Cardiac muscle cell (in vitro differentiated cells and primary cell): ENCODE results near the gene MYRFL. TPM values are rescaled to one million over a fixed set of nuclear protein-coding genes. Genes with fewer than 3 reads are reported as not detected.
A peak's percentile ranks its signal among the peaks of the same experiment; 100 is the strongest.

Experiments used
- DNase-seq, 2 donors: peaks; one replicate each; pipeline versions ENCODE4 v3.0.0 to v3.0.0-alpha.2; 2010 to 2017; ENCODE audit warnings: low read depth in 1 of 2, low spot score in 1 of 2
- H3K27ac ChIP-seq: fragments of 200-600 bp; sonication (generic); 2 replicates; pipeline ENCODE4 v1.5.1; 2016
- H3K27me3 ChIP-seq: fragments of 200-600 bp; sonication (generic); 2 replicates; pipeline ENCODE4 v1.6.0; 2016; ENCODE audit warnings: control low read depth
- H3K36me3 ChIP-seq: fragments of 200-600 bp; sonication (generic); 2 replicates; pipeline ENCODE4 v1.5.1; 2016; ENCODE audit warnings: control low read depth
- H3K4me1 ChIP-seq: fragments of 200-600 bp; sonication (generic); 2 replicates; pipeline ENCODE4 v1.8.1; 2017; ENCODE audit warnings: low read depth, mild to moderate bottlenecking, mixed run types
- H3K4me3 ChIP-seq: fragments of 200-600 bp; sonication (generic); 2 replicates; pipeline ENCODE4 v1.5.1; 2016; ENCODE audit warnings: mild to moderate bottlenecking
- H3K9me3 ChIP-seq: fragments of 200-600 bp; sonication (generic); 2 replicates; pipeline ENCODE4 v1.5.1; 2017; ENCODE audit warnings: low read depth, mild to moderate bottlenecking, control low read depth
- CTCF ChIP-seq: IDR thresholded peaks from 2 replicates; pipeline ENCODE4 v1.5.1; 2012; ENCODE audit warnings: low read depth, mild to moderate bottlenecking, low read length
- polyA plus RNA-seq: library from polyadenylated mRNA; unstranded; fragments of >200 nt; fragmentation: Nextera tagmentation; extraction: Ambion mirVana; gene quantifications from 2 replicates; pipeline ENCODE4 v1.2.1, GENCODE V29; 2016
- total RNA-seq: library from RNA; depleted of rRNA; stranded (reverse); fragments of >200 nt; gene quantifications from 2 replicates; pipeline ENCODE4 v1.2.3, GENCODE V29; 2016

The MYRFL gene
- total and polyA plus RNA-seq, 2 experiments from 2014 or later = 2.2 to 3.5 TPM

GRCh38 chr12:69931569-69931968, 106.5 kb downstream of the MYRFL start:
- Histone ChIP-seq H3K9me3 (no peaks in the 10 kb centered on the region), H3K27ac (no peak overlapping the region), H3K27me3 (no peaks in the 10 kb centered on the region), H3K4me1 (peaks cover 19% of the 10 kb centered on the region), H3K4me3 (no peak overlapping the region), H3K36me3 (no peaks in the 10 kb centered on the region)
- DNase-seq = no peak
- no peak for TF ChIP-seq CTCF

- no peak for DNase-seq
- Histone ChIP-seq H3K4me3 (no peak overlapping the region), H3K27ac (peak overlapping the region; percentile 53)
Measured at GRCh38 chr12:69932154-69932553, 107.1 kb downstream of the MYRFL start.

DNA sequence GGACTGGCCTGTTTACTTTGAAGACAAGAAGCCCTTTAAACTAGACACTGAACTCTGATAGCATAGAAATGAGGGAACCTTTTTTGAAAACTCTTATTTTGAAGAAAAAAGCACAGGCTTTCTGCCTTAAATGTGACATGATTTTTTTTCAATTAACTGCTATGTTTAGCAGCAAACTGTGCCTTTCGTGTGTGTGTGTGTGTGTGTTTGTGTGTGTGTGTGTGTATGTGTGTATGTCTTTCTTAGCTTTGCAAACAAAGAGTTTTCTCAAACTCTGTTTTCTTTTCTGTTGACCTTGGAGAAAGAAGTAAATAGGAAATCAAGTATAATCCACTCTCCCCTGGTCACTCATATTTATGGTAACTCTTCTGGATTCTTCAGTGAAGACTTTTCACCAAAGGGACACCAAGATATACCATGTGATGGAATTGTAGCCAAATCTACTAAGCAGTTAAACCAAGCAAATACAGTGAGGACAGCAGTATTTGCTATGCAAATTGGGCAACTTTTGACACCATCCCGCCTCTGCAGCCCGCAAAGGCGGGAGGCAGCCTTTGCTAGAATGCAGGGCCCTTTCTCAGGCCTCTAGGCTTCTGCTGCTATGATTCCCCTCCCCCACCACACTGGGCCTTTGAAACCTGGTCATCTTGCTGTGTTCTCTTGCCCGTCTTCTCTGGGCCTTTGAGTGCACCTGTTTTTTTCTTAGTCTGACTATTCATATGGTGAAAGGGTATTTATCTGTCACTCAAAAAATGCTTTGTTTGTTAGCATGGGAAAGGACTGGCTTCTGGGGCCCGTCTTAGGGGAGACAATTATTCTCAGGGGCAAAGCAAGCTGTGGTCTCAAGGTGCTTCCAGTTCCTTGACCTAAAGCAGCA, 107.9 kb downstream of the MYRFL start:
- TF ChIP-seq CTCF = no peak
- H3K27ac ChIP-seq = peak overlapping the region; percentile 53

More at GRCh38 chr12:69932154-69932553, 107.1 kb downstream of the MYRFL start:
- Histone ChIP-seq H3K4me1 (peaks cover 19% of the 10 kb centered on the region), H3K27me3 (no peaks in the 10 kb centered on the region), H3K36me3 (no peaks in the 10 kb centered on the region), H3K9me3 (no peaks in the 10 kb centered on the region)
- TF ChIP-seq CTCF = no peak

DNA sequence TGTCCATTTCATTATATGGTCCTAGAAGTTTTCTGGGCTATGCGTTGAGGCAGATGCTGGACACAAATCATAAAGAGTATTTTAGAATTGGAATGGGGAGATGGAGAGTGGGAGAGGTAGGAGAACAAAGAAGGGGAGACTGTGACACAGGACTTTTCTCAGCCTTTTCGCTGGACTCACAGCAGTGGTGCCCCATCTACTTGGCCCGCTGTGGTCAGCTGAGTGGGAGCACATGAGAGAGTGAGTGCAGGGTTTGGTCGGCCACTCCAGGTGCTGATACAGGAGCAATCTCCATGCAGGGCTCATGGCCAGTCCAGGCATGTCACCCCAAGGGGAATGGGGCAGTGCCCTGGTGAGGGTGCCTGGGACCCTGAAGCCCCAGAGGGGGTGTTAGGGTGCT, 109.0 kb downstream of the MYRFL start:
- H3K27me3 ChIP-seq = no peaks in the 10 kb centered on the region
- peaks cover 19% of the 10 kb centered on the region for H3K4me1 ChIP-seq
- no peaks in the 10 kb centered on the region for H3K36me3 ChIP-seq
- H3K4me3 ChIP-seq = no peak overlapping the region
- H3K9me3 ChIP-seq = no peaks in the 10 kb centered on the region
- no peak for TF ChIP-seq CTCF
- no peak overlapping the region for H3K27ac ChIP-seq
- DNase-seq = no peak

More for the DNA sequence above, 107.9 kb downstream of the MYRFL start:
- Histone ChIP-seq H3K36me3 (no peaks in the 10 kb centered on the region), H3K4me1 (peaks cover 19% of the 10 kb centered on the region), H3K9me3 (no peaks in the 10 kb centered on the region), H3K27me3 (no peaks in the 10 kb centered on the region), H3K4me3 (no peak overlapping the region)
- peak in 1 of 2 donors; percentile 39 for DNase-seq

- TF ChIP-seq CTCF = no peak
- H3K36me3 ChIP-seq = no peaks in the 10 kb centered on the region
- H3K9me3 ChIP-seq = no peaks in the 10 kb centered on the region
- H3K27ac ChIP-seq = no peak overlapping the region
- peak in 1 of 2 donors; percentile 10 for DNase-seq
- H3K4me3 ChIP-seq = no peak overlapping the region
- H3K27me3 ChIP-seq = no peaks in the 10 kb centered on the region
- H3K4me1 ChIP-seq = peaks cover 19% of the 10 kb centered on the region
Measured at GRCh38 chr12:69935651-69936100, 110.6 kb downstream of the MYRFL start.
